Memory B cell (primary cell): ENCODE measurements around the gene C1orf56.
A peak's percentile ranks its signal among the peaks of the same experiment; 100 is the strongest.
"Not testable (repeated sequence)": the region's sequence is repeated elsewhere in the genome, so short reads cannot be mapped to it uniquely, and the experiment has no call there.

Experiments used
- ATAC-seq: fragments of 150-1000 bp; cut with Tn5 transposase; 2 replicates; pipeline ENCODE4 v1.10.0; 2021; ENCODE audit warnings: low read depth, mild to moderate bottlenecking, moderate library complexity
- DNase-seq, 2 donors: peaks; one replicate each; pipeline ENCODE4 v3.0.0; 2022; ENCODE audit warnings: low spot score in 2 of 2
- H3K27ac Mint-ChIP-seq: one replicate; pipeline ENCODE4 v1.8.0; 2022; ENCODE audit warnings: mild to moderate bottlenecking, moderate library complexity, mixed read lengths
- H3K27me3 Mint-ChIP-seq: one replicate; pipeline ENCODE4 v1.8.0; 2022; ENCODE audit warnings: mixed read lengths
- H3K36me3 Mint-ChIP-seq: one replicate; pipeline ENCODE4 v1.8.0; 2022; ENCODE audit warnings: mild to moderate bottlenecking, mixed read lengths
- H3K4me1 Mint-ChIP-seq: one replicate; pipeline ENCODE4 v1.8.0; 2022; ENCODE audit warnings: mixed read lengths
- H3K4me3 Mint-ChIP-seq: one replicate; pipeline ENCODE4 v1.8.0; 2022; ENCODE audit warnings: mild to moderate bottlenecking, moderate library complexity, mixed read lengths
- H3K9me3 Mint-ChIP-seq: one replicate; pipeline ENCODE4 v1.8.0; 2022; ENCODE audit warnings: mixed read lengths

The C1orf56 gene

DNA sequence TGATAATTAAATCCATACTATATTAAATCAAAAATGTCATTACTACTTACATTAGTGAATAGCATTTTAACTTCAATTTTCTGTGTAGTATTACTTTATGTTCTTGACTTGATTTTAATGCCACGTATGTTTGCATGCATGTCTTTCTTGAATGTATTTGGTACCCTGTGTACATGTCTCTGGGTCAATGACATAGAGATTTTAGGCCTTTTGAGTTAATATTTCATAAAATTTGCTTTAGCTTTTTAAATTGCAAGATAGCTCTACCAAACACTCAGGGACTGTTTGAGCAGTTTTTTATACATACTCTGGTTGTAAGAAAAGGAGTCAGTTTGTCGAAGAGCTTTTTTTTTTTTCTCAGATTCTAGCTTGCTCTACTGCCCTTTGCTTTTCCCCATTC, 14.2 kb downstream of the C1orf56 start:
- Mint-ChIP-seq H3K27me3 (no peaks in the 10 kb centered on the region), H3K36me3 (peaks cover 16% of the 10 kb centered on the region), H3K4me3 (no peak overlapping the region), H3K27ac (no peak overlapping the region), H3K4me1 (peaks cover 22% of the 10 kb centered on the region), H3K9me3 (no peaks in the 10 kb centered on the region)
- DNase-seq (no peak), ATAC-seq (no peak)

DNA sequence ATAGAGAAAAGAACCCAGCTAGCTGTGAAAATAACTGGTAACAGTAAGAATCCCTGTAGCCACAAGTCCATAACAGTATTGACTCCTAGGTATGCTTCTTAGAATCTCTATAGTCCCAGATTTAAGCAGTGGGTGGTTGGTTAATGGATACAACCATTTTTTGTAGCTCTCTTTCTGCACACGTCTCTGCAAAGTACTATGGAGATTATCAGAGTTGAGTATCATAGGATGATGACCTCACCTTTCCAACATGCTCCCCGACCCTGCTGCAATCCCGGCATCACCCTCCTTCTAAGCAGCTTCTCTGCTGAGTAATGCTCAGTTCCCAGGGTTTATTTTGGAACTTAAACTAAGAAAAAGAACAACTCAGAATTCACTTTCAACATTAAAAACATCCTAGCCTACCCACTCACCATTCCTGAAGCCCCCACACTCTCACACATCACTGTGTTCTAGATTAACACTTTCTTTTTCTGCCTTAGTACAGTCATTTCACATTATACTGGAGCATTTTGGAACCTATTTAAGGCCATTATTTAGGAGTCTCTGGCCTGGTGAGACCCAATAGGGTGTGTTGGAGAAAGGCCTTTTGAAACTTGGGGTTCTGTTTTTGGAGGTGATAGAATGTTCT, 15.3 kb downstream of the C1orf56 start:
- ATAC-seq: no peak
- Mint-ChIP-seq H3K27me3 (no peaks in the 10 kb centered on the region), H3K27ac (no peak overlapping the region), H3K4me1 (peaks cover 17% of the 10 kb centered on the region), H3K4me3 (no peak overlapping the region), H3K9me3 (no peaks in the 10 kb centered on the region), H3K36me3 (peaks cover 9% of the 10 kb centered on the region)
- no peak for DNase-seq

DNA sequence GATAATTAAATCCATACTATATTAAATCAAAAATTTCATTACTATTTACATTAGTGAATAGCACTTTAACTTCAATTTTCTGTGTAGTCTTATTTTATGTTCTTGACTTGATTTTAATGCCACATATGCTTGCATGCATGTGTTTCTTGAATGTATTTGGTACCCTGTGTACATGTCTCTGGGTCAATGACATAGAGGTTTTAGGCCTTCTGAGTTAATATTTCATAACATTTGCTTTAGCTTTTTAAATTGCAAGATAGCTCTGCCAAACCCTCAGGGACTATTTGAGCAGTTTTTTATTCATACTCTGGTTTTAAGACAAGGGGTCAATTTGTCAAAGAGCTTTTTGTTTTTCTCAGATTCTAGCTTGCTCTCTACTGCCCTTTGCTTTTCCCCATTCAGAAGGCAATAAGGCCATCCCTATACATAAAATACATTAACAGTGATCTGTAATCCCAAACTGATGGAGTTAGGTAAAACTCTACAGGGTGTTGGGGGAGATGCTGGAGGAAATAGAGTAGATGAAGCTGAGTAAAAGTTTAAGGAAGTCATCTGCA, 17.6 kb downstream of the C1orf56 start:
- H3K4me3 Mint-ChIP-seq: no peak overlapping the region
- no peak overlapping the region for H3K27ac Mint-ChIP-seq
- peaks cover 10% of the 10 kb centered on the region for H3K4me1 Mint-ChIP-seq
- no peaks in the 10 kb centered on the region for H3K36me3 Mint-ChIP-seq
- no peaks in the 10 kb centered on the region for H3K27me3 Mint-ChIP-seq
- no peaks in the 10 kb centered on the region for H3K9me3 Mint-ChIP-seq
- DNase-seq (no peak), ATAC-seq (no peak)

DNA sequence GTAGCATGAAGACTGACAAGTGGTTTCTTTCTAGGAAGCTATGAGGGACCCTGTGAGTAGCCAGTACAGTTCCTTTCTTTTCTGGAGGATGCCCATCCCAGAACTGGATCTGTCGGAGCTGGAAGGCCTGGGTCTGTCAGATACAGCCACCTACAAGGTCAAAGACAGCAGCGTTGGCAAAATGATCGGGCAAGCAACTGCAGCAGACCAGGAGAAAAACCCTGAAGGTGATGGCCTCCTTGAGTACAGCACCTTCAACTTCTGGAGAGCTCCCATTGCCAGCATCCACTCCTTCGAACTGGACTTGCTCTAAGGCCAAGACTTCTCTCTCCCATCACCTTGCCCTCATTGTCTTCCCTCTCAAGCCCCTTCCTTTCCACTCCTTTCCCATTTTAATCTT, 19.6 kb downstream of the C1orf56 start:
- no peak overlapping the region for H3K4me3 Mint-ChIP-seq
- no peak for DNase-seq

DNA sequence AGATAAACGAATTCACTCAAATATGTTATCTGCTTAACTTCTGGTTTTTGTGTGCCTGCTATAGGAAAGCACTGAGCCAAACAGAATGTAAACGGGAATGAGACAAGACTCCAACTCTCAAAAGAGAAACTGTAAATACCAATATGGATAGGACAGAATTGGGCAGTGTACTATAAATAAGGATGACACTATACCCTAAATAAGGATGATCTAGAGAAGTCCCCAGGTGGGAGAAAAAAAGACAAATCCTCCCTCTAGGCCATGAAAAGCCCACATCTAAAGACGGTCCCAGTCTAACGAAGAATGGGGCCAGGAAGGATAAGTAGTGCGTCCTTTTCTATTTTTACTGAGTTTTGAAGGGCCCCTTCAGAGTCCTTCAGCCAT, 21.5 kb downstream of the C1orf56 start:
- DNase-seq: no peak
- H3K4me1 Mint-ChIP-seq: peaks cover 5% of the 10 kb centered on the region
- no peaks in the 10 kb centered on the region for H3K27me3 Mint-ChIP-seq
- peak overlapping the region; percentile 28 for H3K27ac Mint-ChIP-seq
- H3K4me3 Mint-ChIP-seq: peak overlapping the region; percentile 98
- ATAC-seq: no peak
- peaks cover 3% of the 10 kb centered on the region for H3K36me3 Mint-ChIP-seq
- H3K9me3 Mint-ChIP-seq: no peaks in the 10 kb centered on the region

More for the DNA sequence above, 19.6 kb downstream of the C1orf56 start:
- Mint-ChIP-seq H3K9me3 (no peaks in the 10 kb centered on the region), H3K27me3 (no peaks in the 10 kb centered on the region), H3K4me1 (peaks cover 5% of the 10 kb centered on the region), H3K27ac (no peak overlapping the region), H3K36me3 (no peaks in the 10 kb centered on the region)
- no peak for ATAC-seq

DNA sequence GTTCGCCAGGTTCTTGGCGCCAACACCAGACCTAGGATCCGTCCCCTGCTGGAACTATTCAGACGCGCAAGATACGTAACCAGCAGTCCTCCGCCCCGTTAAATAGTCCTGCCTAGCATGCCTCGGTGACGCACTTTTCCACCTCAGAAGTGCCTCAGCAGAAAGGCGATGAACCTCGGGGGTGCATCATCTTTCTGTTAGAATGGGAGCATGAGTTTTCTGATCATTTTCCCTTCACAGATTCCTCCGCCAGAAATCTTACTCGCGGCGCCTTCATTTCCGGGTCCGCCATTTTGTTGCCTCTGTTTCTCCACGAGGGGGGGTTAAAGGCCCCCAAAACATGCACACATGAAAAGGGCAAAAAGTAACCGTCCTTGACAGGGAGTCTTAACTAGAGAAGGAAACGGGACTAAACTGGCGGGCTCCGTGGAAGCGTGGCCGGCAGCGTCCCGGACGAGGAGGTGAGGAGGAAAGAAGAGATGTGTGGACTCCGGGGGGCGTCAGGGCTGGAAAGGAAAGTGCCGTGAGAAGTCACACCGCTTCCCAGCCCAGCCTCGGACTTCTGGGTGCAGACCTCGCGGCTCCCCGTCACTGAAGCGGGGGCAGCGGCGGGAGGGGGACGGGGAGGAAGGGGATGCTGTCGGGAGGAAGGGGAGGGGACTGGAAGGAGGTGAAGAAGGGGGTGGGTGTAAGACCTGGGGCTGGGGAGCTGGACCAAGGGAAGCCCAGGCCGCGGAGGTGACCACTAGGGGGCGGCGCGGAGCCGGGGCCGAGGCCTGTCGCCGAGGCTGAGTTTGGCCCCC, 23.1 kb downstream of the C1orf56 start, which contains the start of gene GABPB2:
GABPB2 (plus strand) TSS at position 288 of the 803 bp plus-strand sequence. CDS start 17,429 bp downstream, outside the sequence.
- Mint-ChIP-seq H3K27ac (peak within 1 kb of the TSS; percentile 98), H3K4me3 (peak within 1 kb of the TSS; percentile 98), H3K4me1 (peaks cover 5% of the 10 kb centered on the region)

DNA sequence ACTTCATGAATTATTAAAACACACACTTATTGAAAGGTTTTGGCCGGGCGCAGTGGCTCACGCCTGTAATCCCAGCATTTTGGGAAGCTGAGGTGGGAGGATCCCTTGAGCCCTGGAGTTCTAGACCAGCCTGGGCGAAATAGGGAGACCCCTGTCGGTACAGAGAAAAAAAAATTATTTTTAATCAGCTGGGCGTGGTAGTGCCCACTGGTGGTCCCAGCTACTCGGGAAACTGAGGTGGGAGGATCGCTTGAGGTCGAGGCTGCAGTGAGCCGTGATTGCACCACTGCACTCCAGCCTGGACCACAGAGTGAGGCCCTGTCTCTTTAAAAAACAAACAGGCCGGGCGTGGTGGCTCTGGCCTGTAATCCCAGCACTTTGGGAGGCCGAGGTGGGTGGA, 24.7 kb downstream of the C1orf56 start:
- H3K9me3 Mint-ChIP-seq: no peaks in the 10 kb centered on the region
- ATAC-seq (no peak), DNase-seq (no peak)
- no peak overlapping the region for H3K4me3 Mint-ChIP-seq
- peak overlapping the region; percentile 98 for H3K27ac Mint-ChIP-seq
- H3K36me3 Mint-ChIP-seq: peaks cover 9% of the 10 kb centered on the region
- peaks cover 5% of the 10 kb centered on the region for H3K4me1 Mint-ChIP-seq
- H3K27me3 Mint-ChIP-seq: no peaks in the 10 kb centered on the region

More for the DNA sequence above, 23.1 kb downstream of the C1orf56 start, which contains the start of gene GABPB2:
- H3K36me3 Mint-ChIP-seq: peaks cover 5% of the 10 kb centered on the region
- ATAC-seq: peak; percentile 83
- H3K9me3 Mint-ChIP-seq: no peaks in the 10 kb centered on the region
- H3K27me3 Mint-ChIP-seq: no peaks in the 10 kb centered on the region
- peak; percentile 84 to 92 for DNase-seq

DNA sequence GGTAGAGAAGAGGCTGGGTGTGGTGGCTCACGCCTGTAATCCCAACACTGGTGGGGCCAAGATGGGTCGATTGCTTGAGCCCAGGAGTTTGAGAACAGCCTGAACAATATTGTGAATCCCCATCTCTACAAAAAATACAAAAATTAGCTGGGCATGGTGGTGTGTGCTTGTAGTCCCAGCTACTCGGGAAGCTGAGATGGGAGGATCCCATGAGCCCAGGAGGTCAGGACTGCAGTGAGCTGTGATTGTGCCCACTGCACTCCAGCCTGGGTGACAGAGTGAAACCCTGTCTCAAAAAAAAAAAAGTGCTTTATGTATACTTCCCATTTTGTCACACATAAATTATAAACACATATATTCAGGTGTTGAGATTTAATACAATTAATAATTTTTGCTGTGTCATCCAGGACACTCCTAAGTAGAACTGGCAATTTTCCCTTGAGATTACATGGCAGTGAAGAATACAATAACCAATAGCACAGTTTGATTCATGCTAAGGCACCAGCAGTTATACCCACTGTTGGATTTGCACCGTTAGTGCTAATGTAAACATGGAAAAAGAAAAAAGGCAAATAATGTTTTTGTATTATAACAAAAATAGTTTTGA, 38.5 kb downstream of the C1orf56 start:
- no peak for ATAC-seq
- no peaks in the 10 kb centered on the region for H3K27me3 Mint-ChIP-seq
- no peak for DNase-seq
- peaks cover 6% of the 10 kb centered on the region for H3K36me3 Mint-ChIP-seq
- H3K27ac Mint-ChIP-seq: no peak overlapping the region
- no peaks in the 10 kb centered on the region for H3K9me3 Mint-ChIP-seq
- peaks cover 5% of the 10 kb centered on the region for H3K4me1 Mint-ChIP-seq
- no peak overlapping the region for H3K4me3 Mint-ChIP-seq

DNA sequence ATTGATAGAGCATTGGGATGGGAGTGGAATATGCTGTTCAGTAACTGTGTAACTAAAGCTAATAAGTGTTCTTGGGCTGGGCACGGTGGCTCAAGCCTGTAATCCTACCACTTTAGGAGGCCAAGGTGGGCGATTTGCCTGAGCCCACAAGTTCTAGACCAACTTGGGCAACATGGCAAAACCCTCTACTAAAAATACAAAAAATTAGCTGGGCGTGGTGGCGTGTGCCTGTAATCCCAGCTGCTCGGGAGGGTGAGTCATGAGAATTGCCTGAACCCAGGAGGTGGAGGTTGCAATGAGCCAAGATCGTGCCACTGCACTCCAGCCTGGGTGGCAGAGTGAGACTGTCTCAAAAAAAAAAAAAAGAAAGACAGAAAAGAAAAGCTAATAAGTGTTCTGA, 49.9 kb downstream of the C1orf56 start:
- H3K27ac Mint-ChIP-seq, ATAC-seq, H3K9me3 Mint-ChIP-seq, H3K36me3 Mint-ChIP-seq, H3K27me3 Mint-ChIP-seq, DNase-seq, H3K4me1 Mint-ChIP-seq, H3K4me3 Mint-ChIP-seq: not testable (repeated sequence)

DNA sequence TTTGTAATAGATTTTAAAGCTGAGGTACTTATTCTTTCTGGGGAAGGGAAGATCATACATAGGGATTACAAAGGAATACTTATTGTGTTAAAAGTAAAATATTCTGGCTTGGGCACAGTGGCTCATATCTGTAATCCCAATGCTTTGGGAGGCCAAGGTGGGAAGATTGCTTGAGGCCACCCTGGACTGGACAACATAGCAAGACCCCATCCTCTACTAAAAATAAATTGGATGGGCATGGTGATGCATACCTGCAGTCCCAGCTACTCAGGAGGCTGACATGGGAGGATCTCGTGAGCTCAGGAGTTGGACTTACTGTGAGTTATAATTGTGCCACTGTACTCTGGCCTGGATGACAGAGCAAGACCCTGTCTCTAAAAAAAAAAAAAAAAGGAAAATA, 50.6 kb downstream of the C1orf56 start:
- no peak for DNase-seq
- Mint-ChIP-seq H3K4me3 (no peak overlapping the region), H3K27ac (no peak overlapping the region), H3K9me3 (no peaks in the 10 kb centered on the region), H3K4me1 (no peaks in the 10 kb centered on the region), H3K36me3 (peaks cover 5% of the 10 kb centered on the region), H3K27me3 (no peaks in the 10 kb centered on the region)
- no peak for ATAC-seq
